H9 (cell line): ENCODE data around the gene ABTB1. TPM values are rescaled to one million over a fixed set of nuclear protein-coding genes. Genes with fewer than 3 reads are reported as not detected.

ENCODE experiments used
- DNase-seq: peaks from one replicate; pipeline ENCODE4 v3.0.0-alpha.2; 2017
- H2AFZ ChIP-seq: one replicate; pipeline ENCODE4 v1.6.1; 2013; ENCODE audit warnings: mild to moderate bottlenecking, low read length, control low read depth, moderate library complexity
- H2AK5ac ChIP-seq: 2 replicates; pipeline ENCODE4 v1.6.1; 2013; ENCODE audit warnings: low read length, control low read depth, mixed read lengths; ENCODE audit not compliant: insufficient read length
- H2BK120ac ChIP-seq: one replicate; pipeline ENCODE4 v1.6.1; 2013; ENCODE audit warnings: low read depth, mild to moderate bottlenecking, low read length, control low read depth, inconsistent platforms; ENCODE audit not compliant: poor library complexity, severe bottlenecking
- H2BK12ac ChIP-seq: 2 replicates; pipeline ENCODE4 v1.6.1; 2013; ENCODE audit warnings: low read length, control low read depth, mixed read lengths, low read depth; ENCODE audit not compliant: insufficient read length
- H2BK15ac ChIP-seq: 2 replicates; pipeline ENCODE4 v1.6.1; 2013; ENCODE audit warnings: low read depth, low read length, control low read depth
- H2BK20ac ChIP-seq: one replicate; pipeline ENCODE4 v1.6.1; 2013; ENCODE audit warnings: low read depth, mild to moderate bottlenecking, low read length, control low read depth, inconsistent platforms; ENCODE audit not compliant: poor library complexity, severe bottlenecking
- H2BK5ac ChIP-seq: 2 replicates; pipeline ENCODE4 v1.6.1; 2013; ENCODE audit warnings: low read length, control low read depth, mixed read lengths; ENCODE audit not compliant: insufficient read length
- H3K14ac ChIP-seq: 2 replicates; pipeline ENCODE4 v1.6.1; 2013; ENCODE audit warnings: low read length, control low read depth; ENCODE audit not compliant: insufficient read depth
- H3K18ac ChIP-seq: 2 replicates; pipeline ENCODE4 v1.6.1; 2013; ENCODE audit warnings: low read depth, mild to moderate bottlenecking, mixed read lengths, low read length, control low read depth; ENCODE audit not compliant: insufficient read length
- H3K23ac ChIP-seq: 2 replicates; pipeline ENCODE4 v1.6.1; 2013; ENCODE audit warnings: low read length, control low read depth, mixed read lengths, low read depth; ENCODE audit not compliant: insufficient read length
- H3K23me2 ChIP-seq: 2 replicates; pipeline ENCODE4 v1.6.1; 2013; ENCODE audit warnings: low read depth, mild to moderate bottlenecking, mixed read lengths, low read length, control low read depth; ENCODE audit not compliant: insufficient read length, poor library complexity, severe bottlenecking
- H3K27ac ChIP-seq: 2 replicates; pipeline ENCODE4 v1.5.1; 2013; ENCODE audit warnings: low read length, control low read depth, mixed read lengths, low read depth; ENCODE audit not compliant: insufficient read length
- H3K27me3 ChIP-seq: 2 replicates; pipeline ENCODE4 v1.6.1; 2013; ENCODE audit warnings: low read length, control low read depth, inconsistent platforms; ENCODE audit not compliant: insufficient read depth
- H3K4ac ChIP-seq: 2 replicates; pipeline ENCODE4 v1.6.1; 2013; ENCODE audit warnings: low read depth, mild to moderate bottlenecking, control low read depth, inconsistent platforms, low read length, moderate library complexity
- H3K4me1 ChIP-seq: 2 replicates; pipeline ENCODE4 v1.6.1; 2013; ENCODE audit warnings: low read length, control low read depth, inconsistent platforms; ENCODE audit not compliant: insufficient read depth
- H3K4me2 ChIP-seq: 2 replicates; pipeline ENCODE4 v1.6.1; 2013; ENCODE audit warnings: low read length, control low read depth, mixed read lengths; ENCODE audit not compliant: insufficient read length, insufficient read depth
- H3K56ac ChIP-seq: 2 replicates; pipeline ENCODE4 v1.6.1; 2013; ENCODE audit warnings: low read depth, mild to moderate bottlenecking, mixed read lengths, low read length, control low read depth; ENCODE audit not compliant: insufficient read length
- H3K79me1 ChIP-seq: 2 replicates; pipeline ENCODE4 v1.6.1; 2013; ENCODE audit warnings: low read depth, mild to moderate bottlenecking, moderate library complexity, low read length, control low read depth, inconsistent platforms; ENCODE audit not compliant: insufficient read depth, poor library complexity, severe bottlenecking
- H3K79me2 ChIP-seq: 2 replicates; pipeline ENCODE4 v1.6.1; 2013; ENCODE audit warnings: low read length, control low read depth, inconsistent platforms; ENCODE audit not compliant: insufficient read depth
- H3K9ac ChIP-seq: 2 replicates; pipeline ENCODE4 v1.6.1; 2013; ENCODE audit warnings: low read length, control low read depth, mixed read lengths; ENCODE audit not compliant: insufficient read length; ENCODE audit errors: extremely low read depth
- H3K9me3 ChIP-seq: one replicate; pipeline ENCODE4 v1.6.1; 2013; ENCODE audit warnings: low read depth, low read length, inconsistent platforms; ENCODE audit not compliant: control insufficient read depth
- H3T11ph ChIP-seq: one replicate; pipeline ENCODE4 v1.6.1; 2013; ENCODE audit warnings: mild to moderate bottlenecking, low read length, control low read depth, inconsistent platforms
- H4K20me1 ChIP-seq: one replicate; pipeline ENCODE4 v1.6.1; 2013; ENCODE audit not compliant: control insufficient read depth, insufficient read length, insufficient read depth
- H4K5ac ChIP-seq: 2 replicates; pipeline ENCODE4 v1.6.1; 2013; ENCODE audit warnings: low read depth, mild to moderate bottlenecking, mixed read lengths, low read length, control low read depth; ENCODE audit not compliant: insufficient read length
- H4K8ac ChIP-seq: replicated peaks from 2 replicates; pipeline ENCODE4 v1.6.1; 2013; ENCODE audit warnings: low read length, control low read depth, mixed read lengths, low read depth; ENCODE audit not compliant: insufficient read length
- H4K91ac ChIP-seq: 2 replicates; pipeline ENCODE4 v1.6.1; 2013; ENCODE audit warnings: low read depth, mild to moderate bottlenecking, moderate library complexity, mixed read lengths, low read length, control low read depth; ENCODE audit not compliant: insufficient read length
- H3K27ac Mint-ChIP-seq, 3 experiments: 2 replicates in 2 of 3; 3 replicates in 1 of 3; pipeline ENCODE4 v1.8.0; 2020 to 2021; ENCODE audit warnings: mixed read lengths in 3 of 3, mild to moderate bottlenecking in 1 of 3, moderate library complexity in 1 of 3
- H3K27me3 Mint-ChIP-seq: 2 replicates; pipeline ENCODE4 v1.8.0; 2021; ENCODE audit warnings: low read depth, mild to moderate bottlenecking, moderate library complexity, mixed read lengths
- H3K36me3 Mint-ChIP-seq, 3 experiments: 2 replicates in 2 of 3; 3 replicates in 1 of 3; pipeline ENCODE4 v1.8.0; 2020 to 2021; ENCODE audit warnings: low read depth in 3 of 3, mixed read lengths in 3 of 3; ENCODE audit not compliant: insufficient read depth in 1 of 3
- H3K4me1 Mint-ChIP-seq, 2 experiments: 2 replicates each; pipeline ENCODE4 v1.8.0; 2020; ENCODE audit warnings: mixed read lengths in 2 of 2
- H3K4me3 Mint-ChIP-seq, 2 experiments: 2 replicates in 1 of 2; 3 replicates in 1 of 2; pipeline ENCODE4 v1.8.0; 2020 to 2021; ENCODE audit warnings: mild to moderate bottlenecking in 2 of 2, mixed read lengths in 2 of 2, moderate library complexity in 1 of 2
- H3K9me3 Mint-ChIP-seq, 2 experiments: 2 replicates in 1 of 2; 3 replicates in 1 of 2; pipeline ENCODE4 v1.8.0; 2020; ENCODE audit warnings: mild to moderate bottlenecking in 2 of 2, mixed read lengths in 2 of 2, moderate library complexity in 1 of 2
- CTCF ChIP-seq: fragments of 200-600 bp; sonication (generic); conservative IDR thresholded peaks from 3 replicates; pipeline ENCODE4 v1.8.0; 2021; ENCODE audit warnings: antibody characterized with exemption, mild to moderate bottlenecking
- WGBS: extraction: QIAGEN DNeasy Blood & Tissue Kit; methylation state at CpG from one replicate; pipeline ENCODE4 v1.1.7; 2013; ENCODE audit warnings: missing lambda C conversion rate, low lambda C conversion rate, mixed read lengths; ENCODE audit not compliant: insufficient read length; ENCODE audit errors: extremely low coverage; 5-methylcytosine and 5-hydroxymethylcytosine counted together
- total RNA-seq: library from RNA; stranded (reverse); gene quantifications from 2 replicates; pipeline ENCODE4 v1.2.1, GENCODE V29; 2021

Gene ABTB1
- total RNA-seq, 1 experiment from 2014 or later, result 6.2 TPM

GRCh38 chr3:127674101-127674721, 1.5 kb downstream of the ABTB1 start:
- Mint-ChIP-seq H3K4me3 (peak overlapping the region; percentile 74 to 79), H3K9me3 (no peaks in the 10 kb centered on the region), H3K36me3 (no peaks in the 10 kb centered on the region; a peak in 1 of 7 replicates), H3K27me3 (peaks cover 7% of the 10 kb centered on the region), H3K4me1 (peaks cover 10 to 12% of the 10 kb centered on the region in 2 experiments), H3K27ac (no peak overlapping the region; a peak in 1 of 7 replicates)
- Histone ChIP-seq H3K4me1 (no peaks in the 10 kb centered on the region), H3K79me1 (no peaks in the 10 kb centered on the region), H3T11ph (no peak overlapping the region), H4K91ac (no peak overlapping the region), H2BK120ac (no peak overlapping the region), H2BK5ac (no peak overlapping the region), H3K9me3 (no peaks in the 10 kb centered on the region), H3K23me2 (peaks cover 10% of the 10 kb centered on the region), H2BK12ac (no peak overlapping the region), H2BK15ac (no peak overlapping the region), H3K79me2 (no peaks in the 10 kb centered on the region), H2AK5ac (no peak overlapping the region), H3K23ac (no peak overlapping the region), H4K8ac (no peak overlapping the region), H3K27ac (no peak overlapping the region), H4K5ac (no peak overlapping the region), H3K4me2 (peak overlapping the region; percentile 59), H4K20me1 (no peaks in the 10 kb centered on the region), H3K27me3 (no peaks in the 10 kb centered on the region), H3K18ac (no peak overlapping the region), H3K4ac (no peak overlapping the region), H2AFZ (no peak overlapping the region), H3K14ac (no peak overlapping the region; the same call in 1 of the 2 replicates), H3K56ac (no peak overlapping the region), H2BK20ac (no peak overlapping the region), H3K9ac (no peak overlapping the region)
- DNase-seq, result no peak
- no peak for TF ChIP-seq CTCF
- no CpG with 5 or more reads among the region's 17 CpGs for WGBS
